GM21576 (cell line): Measurements from ENCODE around the gene CRYL1.

Experiments used
- ATAC-seq: cut with Tn5 transposase; IDR thresholded peaks from one replicate; pipeline ENCODE4 v1.9.1; 2021; ENCODE audit warnings: mild to moderate bottlenecking, moderate library complexity; ENCODE audit not compliant: unreplicated experiment

The CRYL1 gene

DNA sequence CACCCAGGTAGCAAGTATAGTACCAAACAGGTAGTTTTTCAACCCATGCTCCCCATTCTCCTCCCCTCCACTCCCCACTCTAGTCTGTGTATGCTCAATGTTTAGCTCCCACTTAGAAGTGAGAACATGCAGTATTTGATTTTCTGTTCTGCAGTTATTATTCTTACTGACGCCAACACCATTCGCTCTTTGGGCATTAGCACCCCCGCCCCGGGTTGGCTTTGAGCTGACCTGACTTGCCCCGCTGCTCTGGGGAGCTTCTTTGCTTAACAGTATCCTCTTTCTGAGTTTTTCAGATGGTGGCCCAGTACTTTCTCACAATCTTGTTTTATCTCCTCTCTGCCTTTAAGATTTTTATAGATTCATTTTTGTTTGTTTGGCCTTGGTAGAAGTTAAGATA is 138.7 kb downstream of the CRYL1 start:
- ATAC-seq = no peak

DNA sequence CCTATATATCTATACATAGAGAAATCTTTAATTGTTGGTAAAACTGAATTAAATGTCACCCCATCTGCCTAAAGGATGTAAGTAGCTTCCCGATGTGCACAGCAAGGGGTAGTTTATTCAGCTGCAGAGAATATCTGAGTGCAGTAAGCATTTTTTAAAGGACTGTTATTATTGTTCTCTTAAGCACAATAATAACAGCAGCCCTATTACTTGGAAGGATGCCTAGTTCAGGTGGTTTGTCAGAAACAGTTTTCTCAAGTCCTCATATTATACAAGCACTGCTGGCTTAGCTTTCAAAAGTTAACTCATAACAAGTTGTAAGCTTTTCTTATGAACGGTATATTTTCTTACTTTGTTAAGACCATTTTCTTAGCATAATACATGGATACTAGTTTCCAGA is 142.6 kb downstream of the CRYL1 start:
- ATAC-seq = no peak

DNA sequence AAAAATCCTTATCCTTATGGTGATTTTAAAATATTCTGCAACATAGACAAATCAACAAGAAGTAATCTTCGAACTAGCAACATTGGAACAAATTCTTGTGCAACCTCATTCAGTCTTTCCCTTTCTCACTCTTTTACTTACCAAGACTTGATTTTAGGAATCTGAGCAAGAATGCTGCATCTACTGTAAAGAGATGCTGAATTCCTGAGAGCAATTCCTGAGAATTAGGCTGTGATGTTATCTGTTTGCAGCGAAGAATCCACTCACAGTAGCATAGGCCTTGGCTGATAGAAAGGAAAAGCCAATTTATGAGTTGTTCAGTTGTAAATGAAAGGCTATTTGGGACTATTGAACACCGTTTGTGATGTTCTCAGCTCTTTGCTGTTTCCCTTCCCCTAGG is 144.3 kb downstream of the CRYL1 start:
- no peak for ATAC-seq

DNA sequence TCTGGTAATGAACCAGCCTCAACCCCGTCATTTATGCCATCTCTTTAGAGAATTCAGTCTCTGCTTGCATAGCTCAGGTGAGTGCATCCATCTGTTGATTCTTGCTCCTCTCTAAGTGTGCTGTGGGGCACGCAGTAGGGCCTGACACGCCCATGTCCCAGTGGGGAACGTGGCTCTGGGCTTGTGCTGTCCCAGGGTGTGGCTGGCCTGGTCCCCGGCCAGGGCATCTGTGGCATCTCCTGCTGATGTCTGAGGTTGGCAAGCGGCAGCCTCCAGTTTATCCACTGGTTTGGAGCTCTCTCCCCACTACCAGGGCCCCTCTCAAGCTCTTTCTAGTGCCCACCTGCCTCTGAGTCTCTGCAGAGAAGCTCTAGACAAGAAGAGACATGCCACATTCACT is 146.9 kb downstream of the CRYL1 start:
- ATAC-seq = no peak

DNA sequence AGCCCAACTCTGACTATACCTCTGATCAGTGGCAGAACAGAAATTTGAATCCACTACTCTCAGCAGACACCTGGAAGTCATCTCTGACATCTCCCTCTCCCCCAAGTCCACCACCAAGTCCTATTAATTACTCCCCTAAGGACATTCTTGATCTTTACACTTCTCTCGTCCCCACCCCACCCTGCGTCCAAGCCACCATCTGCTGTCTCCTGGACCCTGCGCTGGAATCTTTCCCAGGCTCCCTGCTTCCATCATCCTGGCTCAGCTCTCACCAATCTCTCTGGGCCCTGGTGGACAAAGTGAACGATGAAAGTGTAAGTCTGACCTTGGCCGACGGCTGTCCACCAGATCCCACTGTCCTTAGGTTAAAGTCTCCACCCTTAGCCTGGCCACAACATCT is 147.9 kb downstream of the CRYL1 start:
- ATAC-seq = no peak

DNA sequence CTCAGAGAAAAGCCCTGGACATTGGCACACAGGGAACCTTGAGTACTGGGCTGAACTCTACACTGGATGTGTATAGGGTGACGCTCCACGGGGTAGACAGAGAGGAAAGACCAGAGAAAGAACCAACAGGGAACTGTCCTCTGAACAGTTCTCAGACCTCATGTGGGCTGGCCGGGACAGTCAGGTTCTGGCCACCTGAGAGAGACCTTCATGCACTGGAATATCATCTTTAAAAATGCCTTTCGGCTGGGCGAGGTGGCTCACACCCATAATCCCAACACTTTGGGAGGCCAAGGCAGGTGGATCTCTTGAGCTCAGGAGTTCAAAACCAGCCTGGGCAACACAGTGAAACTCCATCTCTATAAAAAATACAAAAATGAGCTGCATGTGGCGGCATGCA is 149.8 kb downstream of the CRYL1 start:
- no peak for ATAC-seq

DNA sequence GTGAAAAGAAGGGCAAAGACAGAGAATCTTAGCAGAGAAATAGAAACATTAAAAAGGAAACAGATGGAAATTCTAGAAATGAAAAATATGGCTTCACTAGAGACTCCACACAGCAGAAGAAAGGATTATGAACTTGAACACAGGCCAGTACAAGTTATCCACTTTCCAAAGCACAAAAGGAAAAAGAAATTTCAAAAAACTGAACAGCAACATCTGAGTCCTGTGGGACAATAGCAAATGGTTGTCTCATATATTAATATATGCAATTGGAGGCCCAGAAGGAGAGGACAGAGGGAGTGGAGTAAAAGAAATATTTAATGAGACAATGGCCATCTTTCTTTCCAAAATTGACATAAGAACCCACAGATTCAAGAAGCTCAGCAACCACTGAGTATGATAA is 151.8 kb downstream of the CRYL1 start:
- ATAC-seq = no peak

DNA sequence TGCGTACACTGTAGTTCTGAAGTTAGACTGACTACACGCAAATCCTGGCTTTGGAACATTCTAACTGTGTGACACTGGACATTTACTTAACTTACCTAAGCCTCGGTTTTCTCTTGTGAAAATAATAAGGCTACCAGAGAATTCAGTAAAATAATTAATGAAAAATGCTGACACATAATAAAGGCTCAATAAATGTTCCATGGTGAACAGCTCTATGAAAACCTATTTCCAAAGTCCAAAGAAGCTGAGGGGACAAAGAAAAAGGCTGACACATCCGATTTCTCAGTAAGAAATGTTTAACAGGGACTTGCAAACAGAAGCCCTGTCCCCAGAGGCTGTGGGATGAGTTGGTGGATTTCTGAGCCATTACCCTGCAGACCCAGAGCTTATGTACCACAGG is 153.8 kb downstream of the CRYL1 start:
- ATAC-seq = no peak

DNA sequence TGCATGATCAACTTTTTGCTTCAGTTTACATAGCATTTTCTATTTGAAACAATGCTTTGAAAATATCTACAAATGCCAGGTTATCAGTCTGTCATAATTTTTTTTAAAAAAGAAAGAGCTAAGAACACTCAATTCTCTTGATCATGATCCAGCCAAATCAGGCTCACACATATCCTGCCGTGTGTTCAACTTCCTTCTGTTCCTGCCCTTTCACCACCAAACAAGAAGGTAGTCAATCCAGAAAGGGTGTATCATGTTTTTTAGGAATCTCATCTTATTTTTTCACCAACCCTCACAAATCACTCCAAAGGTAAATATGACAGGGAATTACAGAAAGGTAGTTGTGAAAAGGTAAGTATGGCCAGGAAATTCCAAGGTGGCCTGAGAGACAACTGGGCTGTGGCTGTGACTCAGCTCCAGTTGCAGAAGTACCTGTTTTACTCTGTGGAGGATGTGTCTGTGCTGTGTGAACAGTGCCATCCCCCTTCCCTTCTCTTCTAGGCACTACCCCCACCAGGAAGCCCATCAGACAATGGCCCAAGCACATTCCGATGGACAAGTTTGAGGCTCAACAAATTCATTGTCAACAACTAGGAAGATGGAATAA is 154.7 kb downstream of the CRYL1 start:
- no peak for ATAC-seq

DNA sequence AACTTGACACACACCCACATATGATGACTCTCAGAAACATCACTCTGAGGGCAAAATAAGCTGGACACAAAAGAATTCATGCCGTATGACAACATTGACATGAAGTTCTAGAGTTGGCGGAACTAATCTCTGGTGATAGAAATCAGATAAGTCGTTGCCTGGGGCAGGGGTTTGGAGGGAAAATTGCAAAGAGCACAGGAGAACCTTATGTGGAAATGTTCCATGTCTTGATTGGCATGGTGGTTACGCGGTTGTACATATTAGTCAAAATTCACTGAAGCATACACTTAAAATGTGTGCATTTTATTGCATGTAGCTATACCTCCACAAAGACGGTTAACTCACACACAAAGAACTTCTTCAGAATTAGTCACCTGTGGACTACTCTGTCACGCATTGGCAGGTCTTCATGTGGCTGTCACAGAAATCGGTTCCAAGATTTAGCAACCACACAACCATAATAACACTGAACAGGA is 155.7 kb downstream of the CRYL1 start:
- no peak for ATAC-seq

DNA sequence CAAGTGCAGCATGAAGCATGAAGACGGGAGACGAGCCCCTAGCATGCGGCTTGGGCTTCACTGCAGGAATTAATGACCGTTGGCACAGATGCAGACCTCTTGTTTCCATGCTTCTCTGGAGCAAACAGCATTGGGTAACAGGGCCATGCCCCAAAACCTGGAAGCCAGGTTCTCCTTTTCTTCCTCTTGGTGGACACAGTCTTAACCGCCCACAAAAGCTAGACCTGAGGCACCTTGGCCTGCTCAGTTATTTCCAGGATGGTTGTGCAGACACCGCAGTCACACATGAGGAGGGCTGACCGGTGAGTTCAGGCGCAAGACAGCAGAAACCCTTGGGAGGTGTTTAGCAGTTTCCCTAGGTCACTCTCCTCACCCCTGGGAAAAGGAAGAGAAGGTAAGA is 159.6 kb downstream of the CRYL1 start:
- no peak for ATAC-seq

DNA sequence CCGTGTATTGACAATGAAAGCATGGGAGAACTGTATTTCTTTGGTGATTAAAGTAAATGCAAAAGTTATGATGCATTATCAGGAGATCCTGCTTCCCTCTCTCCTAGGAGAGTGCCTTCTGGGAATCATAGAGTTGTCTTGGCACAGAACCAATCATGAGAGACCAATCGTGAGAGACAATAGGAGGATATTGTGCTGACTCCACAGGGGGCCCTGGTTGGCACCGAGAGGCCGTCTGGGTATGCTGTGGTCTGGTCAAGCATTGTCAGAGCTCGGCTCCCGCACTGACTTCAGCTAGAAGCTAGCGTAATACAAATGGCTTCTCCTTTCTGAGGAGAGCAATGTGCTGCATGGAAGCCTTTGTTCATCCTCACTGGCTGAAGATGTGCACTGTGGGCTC is 162.1 kb downstream of the CRYL1 start:
- ATAC-seq = no peak

DNA sequence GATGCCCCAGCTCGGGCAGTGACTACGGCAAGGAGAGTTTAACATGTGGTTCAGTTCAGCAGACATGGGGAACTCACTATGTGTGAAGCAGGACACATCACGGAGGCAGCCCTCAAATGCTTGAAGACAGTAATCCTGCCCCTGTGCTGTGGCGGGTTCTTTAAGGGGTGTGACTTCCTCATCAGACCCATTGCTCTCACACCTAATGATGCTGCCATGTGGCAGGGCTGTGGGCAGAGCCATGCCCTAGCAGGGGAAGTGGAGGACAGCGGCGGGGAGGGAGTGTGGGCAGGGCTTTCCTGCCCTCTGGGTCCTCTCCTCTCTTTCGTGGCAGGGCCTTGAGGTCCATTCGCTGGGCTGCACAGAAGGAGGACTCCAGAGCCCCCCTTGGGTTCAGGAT is 162.5 kb downstream of the CRYL1 start:
- ATAC-seq = no peak

DNA sequence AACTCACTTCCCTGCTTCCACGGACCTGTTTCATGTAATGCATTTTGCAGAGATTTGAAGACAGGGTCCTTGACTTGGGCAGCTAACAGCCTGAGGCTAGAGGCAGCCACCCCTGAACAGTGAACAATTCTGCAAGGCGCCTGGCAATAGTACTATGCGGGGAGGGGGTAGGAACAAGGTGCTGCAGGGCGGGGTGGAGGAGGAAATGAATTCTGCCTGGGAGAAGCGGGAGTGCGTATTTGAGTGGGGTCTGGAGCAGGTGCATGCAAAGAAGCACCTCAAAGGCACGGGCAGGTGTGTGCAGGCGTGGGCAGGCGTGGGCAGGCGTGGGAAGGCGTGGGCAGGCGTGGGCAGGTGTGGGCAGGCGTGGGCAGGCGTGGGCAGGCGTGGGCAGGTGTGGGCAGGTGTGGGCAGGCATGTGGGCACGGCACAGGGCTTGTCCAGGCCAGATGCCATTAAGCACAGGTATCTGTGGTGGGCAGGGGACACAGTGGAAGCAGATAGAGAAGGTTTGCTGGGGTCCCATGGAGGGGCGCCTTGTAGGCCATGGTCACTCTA is 163.1 kb downstream of the CRYL1 start:
- ATAC-seq = no peak

DNA sequence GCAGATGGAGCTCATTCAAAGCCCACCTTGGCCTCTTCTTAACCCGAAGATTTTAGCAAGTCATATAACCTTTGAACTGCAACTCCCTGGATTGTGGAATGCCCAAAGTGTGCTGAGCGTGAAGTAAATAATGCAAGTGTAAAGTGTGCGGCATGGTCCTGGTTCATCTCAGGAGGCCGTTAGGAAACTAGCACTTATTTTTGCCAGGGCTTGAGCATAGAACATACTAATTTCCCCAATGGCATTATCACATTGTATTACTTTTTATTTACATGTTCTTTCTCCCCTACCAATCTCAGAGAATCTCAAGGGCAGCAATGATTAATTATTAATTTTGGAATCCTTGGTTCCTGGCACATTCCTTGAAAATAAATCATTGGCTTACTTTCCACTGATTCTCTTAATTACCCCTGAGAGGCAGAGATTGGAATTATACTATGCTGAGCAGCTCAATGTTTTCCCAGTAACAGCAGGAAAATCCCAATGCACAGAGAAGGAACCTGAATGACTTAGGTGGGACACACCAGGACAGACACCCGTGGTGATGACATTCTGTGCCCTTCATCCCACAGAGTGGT is 164.7 kb downstream of the CRYL1 start:
- ATAC-seq = no peak

DNA sequence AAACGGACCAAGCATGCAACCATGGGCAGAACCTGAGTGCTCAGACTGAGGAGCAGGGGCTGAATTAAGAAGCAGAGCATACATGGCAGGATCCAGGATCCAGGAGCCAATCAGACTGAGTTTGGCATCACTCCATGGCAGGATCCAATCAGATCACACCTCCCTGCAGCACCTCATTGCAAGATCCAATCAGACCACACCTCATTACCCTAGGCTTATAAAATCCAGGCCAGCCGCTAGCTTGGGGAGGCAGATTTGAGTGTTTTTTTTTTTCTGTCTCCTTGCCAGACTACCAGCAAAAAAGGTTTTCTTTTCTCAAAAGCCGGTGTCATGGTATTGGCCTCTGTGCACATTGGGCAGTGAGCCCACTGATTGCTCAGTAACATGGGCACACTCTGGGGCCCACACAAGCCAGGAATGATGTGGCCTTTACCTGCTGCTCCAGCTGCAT is 165.6 kb downstream of the CRYL1 start:
- ATAC-seq = no peak

DNA sequence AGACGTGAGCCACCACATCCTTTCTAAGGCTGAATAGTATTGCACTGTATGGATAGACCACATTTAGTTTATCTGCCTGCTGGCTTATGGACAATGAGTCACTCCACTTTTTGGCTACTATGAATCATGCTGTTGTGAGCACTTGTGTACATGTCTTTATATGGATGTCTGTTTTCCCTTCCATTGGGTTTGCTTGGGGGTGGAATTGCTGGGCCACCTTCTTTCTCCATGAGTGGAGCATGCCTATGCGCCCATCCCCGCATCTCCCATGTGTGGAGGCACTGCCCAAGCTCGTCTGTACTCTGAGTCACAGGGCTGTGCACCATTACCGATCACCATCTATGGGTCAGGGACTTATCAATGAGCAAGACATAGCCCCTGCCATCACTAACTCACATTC is 166.3 kb downstream of the CRYL1 start:
- no peak for ATAC-seq

DNA sequence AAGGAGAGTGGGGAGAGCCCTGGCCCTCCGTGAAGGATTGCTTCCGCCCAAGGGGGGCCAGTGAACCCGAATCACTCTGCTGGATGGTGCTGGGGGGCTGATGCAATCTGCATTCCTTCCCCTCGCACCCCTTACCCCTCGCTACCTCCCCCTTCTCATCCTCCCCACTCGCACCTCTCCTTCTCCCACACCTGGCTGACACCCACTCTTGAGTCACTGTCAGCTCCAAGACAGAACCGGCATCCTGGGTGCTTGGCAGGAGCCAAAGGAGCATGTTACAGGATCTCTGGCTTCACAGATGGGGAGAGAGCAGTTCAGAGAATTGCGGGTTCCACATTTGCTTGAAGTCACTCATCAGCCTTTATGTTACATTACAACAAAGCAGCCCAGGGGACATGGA is 167.6 kb downstream of the CRYL1 start:
- no peak for ATAC-seq

DNA sequence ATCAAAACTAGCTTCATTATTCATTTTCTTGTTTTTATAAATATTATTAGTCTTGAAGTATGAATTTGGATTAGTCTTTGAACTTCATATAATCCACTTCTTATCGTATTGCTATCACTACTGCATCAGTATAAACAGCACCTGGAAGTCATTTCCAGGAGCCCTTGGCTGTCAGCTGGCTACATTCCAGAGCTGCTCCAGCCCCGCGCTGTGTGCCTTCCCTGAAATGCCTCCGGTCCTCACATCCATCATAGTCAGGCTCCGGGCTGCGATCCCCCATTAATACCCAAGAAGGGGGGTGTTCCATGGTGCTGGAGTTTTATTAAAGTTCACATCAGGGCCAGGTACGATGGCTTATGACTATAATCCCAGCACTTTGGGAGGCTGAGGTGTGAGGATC is 169.2 kb downstream of the CRYL1 start:
- no peak for ATAC-seq

DNA sequence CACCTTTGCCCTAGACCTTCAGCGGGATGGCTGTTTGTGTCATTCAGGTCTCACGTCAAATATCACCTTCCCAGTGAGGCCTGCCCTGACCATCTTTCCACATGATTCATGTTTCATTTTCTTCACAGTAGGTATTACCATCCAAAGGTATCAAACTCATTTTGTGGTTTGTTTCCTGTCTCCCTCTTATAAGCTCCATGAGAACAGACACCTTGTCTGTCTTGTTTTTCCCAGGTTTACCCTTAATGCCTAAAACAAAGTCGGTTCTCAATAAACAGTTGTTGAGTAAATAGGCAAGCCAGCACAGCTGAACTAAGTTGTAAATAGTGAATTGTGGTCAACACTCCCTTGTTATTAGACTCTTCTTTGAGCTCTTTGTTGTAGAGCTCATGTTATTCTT is 170.9 kb downstream of the CRYL1 start:
- no peak for ATAC-seq

DNA sequence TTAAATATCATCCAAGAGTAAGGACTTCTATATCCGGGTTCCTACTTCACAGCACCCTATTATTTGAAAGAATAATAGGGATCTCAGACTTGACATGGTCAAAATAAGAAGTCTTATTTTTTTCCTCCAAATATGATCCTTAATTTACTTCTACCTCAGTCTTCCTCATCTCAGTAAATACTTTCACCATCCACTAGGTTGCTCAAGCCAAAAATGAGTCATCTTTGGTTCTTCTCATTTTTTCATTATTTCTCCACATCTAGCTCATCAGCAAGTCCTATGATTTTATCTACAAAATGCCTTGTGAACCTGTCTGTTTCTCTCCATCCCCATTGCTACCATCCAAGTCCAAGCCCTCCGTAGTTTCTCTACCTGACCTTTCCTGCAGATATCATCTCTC is 171.7 kb downstream of the CRYL1 start:
- ATAC-seq = no peak
